HEK293 (cell line): ENCODE measurements around the gene VOPP1.

Source experiments
- GFI1B ChIP-seq: fragments of 450-650 bp; formaldehyde crosslinking; IDR thresholded peaks from 2 replicates; pipeline ENCODE4 v1.5.1; 2016; ENCODE audit warnings: missing biosample characterization, missing genetic modification characterization
- OVOL3 ChIP-seq: fragments of 450-650 bp; formaldehyde crosslinking; IDR thresholded peaks from 2 replicates; pipeline ENCODE4 v1.5.1; 2016; ENCODE audit warnings: missing biosample characterization, missing genetic modification characterization
- SCRT2 ChIP-seq: fragments of 450-650 bp; formaldehyde crosslinking; IDR thresholded peaks from 2 replicates; pipeline ENCODE4 v1.5.1; 2016; ENCODE audit warnings: missing biosample characterization, missing genetic modification characterization
- SP7 ChIP-seq: fragments of 450-650 bp; formaldehyde crosslinking; IDR thresholded peaks from 2 replicates; pipeline ENCODE4 v1.5.1; 2016; ENCODE audit warnings: missing biosample characterization, missing genetic modification characterization
- YY1 ChIP-seq: fragments of 450-650 bp; formaldehyde crosslinking; IDR thresholded peaks from 2 replicates; pipeline ENCODE4 v1.5.1; 2018; ENCODE audit warnings: missing biosample characterization, missing genetic modification characterization
- YY2 ChIP-seq: fragments of 450-650 bp; formaldehyde crosslinking; IDR thresholded peaks from 2 replicates; pipeline ENCODE4 v1.5.1; 2016; ENCODE audit warnings: missing biosample characterization, missing genetic modification characterization
- ZBTB20 ChIP-seq: fragments of 450-650 bp; formaldehyde crosslinking; IDR thresholded peaks from 2 replicates; pipeline ENCODE4 v1.5.1; 2016; ENCODE audit warnings: missing biosample characterization, missing genetic modification characterization
- ZBTB26 ChIP-seq: fragments of 450-650 bp; formaldehyde crosslinking; optimal IDR thresholded peaks from 2 replicates; pipeline ENCODE3; 2016; ENCODE audit warnings: missing biosample characterization, mild to moderate bottlenecking, missing genetic modification characterization
- ZFHX2 ChIP-seq: fragments of 450-650 bp; formaldehyde crosslinking; conservative IDR thresholded peaks from 2 replicates; pipeline ENCODE4 v1.5.1; 2016; ENCODE audit warnings: missing biosample characterization, missing genetic modification characterization
- ZFP37 ChIP-seq: fragments of 450-650 bp; formaldehyde crosslinking; IDR thresholded peaks from 2 replicates; pipeline ENCODE4 v1.5.1; 2016; ENCODE audit warnings: missing biosample characterization, missing genetic modification characterization
- ZFP41 ChIP-seq: fragments of 450-650 bp; formaldehyde crosslinking; IDR thresholded peaks from 2 replicates; pipeline ENCODE4 v1.5.1; 2016; ENCODE audit warnings: missing biosample characterization, missing genetic modification characterization, borderline replicate concordance
- ZNF169 ChIP-seq: fragments of 450-650 bp; formaldehyde crosslinking; IDR thresholded peaks from 2 replicates; pipeline ENCODE4 v1.5.1; 2016; ENCODE audit warnings: missing biosample characterization, missing genetic modification characterization
- ZNF214 ChIP-seq: fragments of 450-650 bp; formaldehyde crosslinking; IDR thresholded peaks from 2 replicates; pipeline ENCODE4 v1.5.1; 2017; ENCODE audit warnings: missing biosample characterization, mild to moderate bottlenecking, missing genetic modification characterization, borderline replicate concordance
- ZNF311 ChIP-seq: fragments of 450-650 bp; formaldehyde crosslinking; IDR thresholded peaks from 2 replicates; pipeline ENCODE4 v1.5.1; 2017; ENCODE audit warnings: missing biosample characterization, missing genetic modification characterization, borderline replicate concordance
- ZNF354C ChIP-seq: fragments of 450-650 bp; formaldehyde crosslinking; IDR thresholded peaks from 2 replicates; pipeline ENCODE4 v1.5.1; 2016; ENCODE audit warnings: missing biosample characterization, missing genetic modification characterization, low read depth, borderline replicate concordance
- ZNF362 ChIP-seq: fragments of 450-650 bp; formaldehyde crosslinking; IDR thresholded peaks from 2 replicates; pipeline ENCODE4 v1.5.1; 2016; ENCODE audit warnings: missing biosample characterization, missing genetic modification characterization
- ZNF391 ChIP-seq: fragments of 450-650 bp; formaldehyde crosslinking; IDR thresholded peaks from 2 replicates; pipeline ENCODE4 v1.5.1; 2016; ENCODE audit warnings: low read depth, missing biosample characterization, missing genetic modification characterization, borderline replicate concordance
- ZNF510 ChIP-seq: fragments of 450-650 bp; formaldehyde crosslinking; IDR thresholded peaks from 2 replicates; pipeline ENCODE4 v1.5.1; 2018; ENCODE audit warnings: mild to moderate bottlenecking, missing genetic modification characterization, missing biosample characterization; ENCODE audit not compliant: insufficient replicate concordance
- ZNF639 ChIP-seq: fragments of 450-650 bp; formaldehyde crosslinking; IDR thresholded peaks from 2 replicates; pipeline ENCODE4 v1.5.1; 2016; ENCODE audit warnings: missing biosample characterization, missing genetic modification characterization
- ZNF692 ChIP-seq: fragments of 450-650 bp; formaldehyde crosslinking; IDR thresholded peaks from 2 replicates; pipeline ENCODE4 v1.5.1; 2016; ENCODE audit warnings: missing biosample characterization, missing genetic modification characterization
- ZXDB ChIP-seq: fragments of 450-650 bp; formaldehyde crosslinking; IDR thresholded peaks from 2 replicates; pipeline ENCODE4 v1.5.1; 2016; ENCODE audit warnings: missing biosample characterization, missing genetic modification characterization
- TF ChIP-seq, protein P1 (sequence below): fragments of 450-650 bp; formaldehyde crosslinking; IDR thresholded peaks from 2 replicates; pipeline ENCODE4 v1.5.0; 2017; ENCODE audit warnings: missing biosample characterization, missing genetic modification characterization, borderline replicate concordance
- TF ChIP-seq, protein P2 (sequence below): fragments of 450-650 bp; formaldehyde crosslinking; IDR thresholded peaks from 2 replicates; pipeline ENCODE4 v1.5.1; 2017; ENCODE audit warnings: missing biosample characterization, missing genetic modification characterization
- TF ChIP-seq, protein P3 (sequence below): fragments of 450-650 bp; formaldehyde crosslinking; IDR thresholded peaks from 2 replicates; pipeline ENCODE4 v1.5.1; 2016; ENCODE audit warnings: missing biosample characterization, missing genetic modification characterization
- TF ChIP-seq, protein P4 (sequence below): fragments of 450-650 bp; formaldehyde crosslinking; IDR thresholded peaks from 2 replicates; pipeline ENCODE4 v1.5.1; 2016; ENCODE audit warnings: missing biosample characterization, missing genetic modification characterization

Gene VOPP1

DNA sequence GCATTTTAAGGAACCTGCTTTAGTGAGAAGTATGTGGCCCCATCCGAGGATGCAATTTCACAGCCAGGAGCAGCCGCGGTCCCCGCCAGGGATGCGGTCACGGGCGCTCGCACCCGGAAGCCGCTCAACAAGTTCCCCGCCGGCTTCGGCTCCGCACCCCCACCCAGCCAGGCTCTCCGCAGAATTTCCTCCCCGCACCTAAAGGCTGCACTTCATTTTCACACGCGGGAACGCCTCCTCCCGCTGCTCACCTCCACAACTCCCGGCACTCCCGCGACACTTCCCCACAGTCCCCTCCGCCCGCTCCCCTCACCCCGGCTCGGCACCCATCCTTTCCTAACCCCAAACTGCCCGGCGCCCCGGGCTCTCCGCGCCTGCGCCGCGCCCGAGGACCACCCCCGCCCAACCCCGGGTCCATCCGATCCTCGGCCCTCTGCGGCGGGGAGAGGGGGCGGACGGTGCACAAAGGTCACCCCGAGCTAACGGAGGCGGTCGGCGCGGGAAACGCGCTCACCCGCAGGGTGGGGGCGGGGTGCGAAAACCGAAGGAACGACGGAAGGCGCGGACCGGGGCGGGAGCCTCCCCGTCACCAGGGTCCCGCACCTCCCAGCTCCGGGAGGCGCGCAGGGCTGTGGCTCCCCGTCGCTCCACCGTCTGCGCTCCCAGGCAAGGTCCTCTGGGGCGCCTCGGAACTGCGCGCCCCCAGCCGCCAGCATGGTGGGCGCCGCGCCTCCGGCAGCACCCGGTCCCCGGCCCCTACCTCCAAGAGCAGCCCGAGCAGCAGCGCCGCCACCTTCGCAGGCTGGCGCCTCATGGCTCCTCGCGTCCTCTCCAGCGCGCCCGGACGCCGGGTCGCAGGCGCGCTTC lies 558 bp downstream of the VOPP1 start (continued):
- TF ChIP-seq, protein P1, sequence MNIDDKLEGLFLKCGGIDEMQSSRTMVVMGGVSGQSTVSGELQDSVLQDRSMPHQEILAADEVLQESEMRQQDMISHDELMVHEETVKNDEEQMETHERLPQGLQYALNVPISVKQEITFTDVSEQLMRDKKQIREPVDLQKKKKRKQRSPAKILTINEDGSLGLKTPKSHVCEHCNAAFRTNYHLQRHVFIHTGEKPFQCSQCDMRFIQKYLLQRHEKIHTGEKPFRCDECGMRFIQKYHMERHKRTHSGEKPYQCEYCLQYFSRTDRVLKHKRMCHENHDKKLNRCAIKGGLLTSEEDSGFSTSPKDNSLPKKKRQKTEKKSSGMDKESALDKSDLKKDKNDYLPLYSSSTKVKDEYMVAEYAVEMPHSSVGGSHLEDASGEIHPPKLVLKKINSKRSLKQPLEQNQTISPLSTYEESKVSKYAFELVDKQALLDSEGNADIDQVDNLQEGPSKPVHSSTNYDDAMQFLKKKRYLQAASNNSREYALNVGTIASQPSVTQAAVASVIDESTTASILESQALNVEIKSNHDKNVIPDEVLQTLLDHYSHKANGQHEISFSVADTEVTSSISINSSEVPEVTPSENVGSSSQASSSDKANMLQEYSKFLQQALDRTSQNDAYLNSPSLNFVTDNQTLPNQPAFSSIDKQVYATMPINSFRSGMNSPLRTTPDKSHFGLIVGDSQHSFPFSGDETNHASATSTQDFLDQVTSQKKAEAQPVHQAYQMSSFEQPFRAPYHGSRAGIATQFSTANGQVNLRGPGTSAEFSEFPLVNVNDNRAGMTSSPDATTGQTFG (tag by site-specific recombination), result no peak
- TF ChIP-seq ZNF214 (tag by site-specific recombination) (no peak), YY1 (no peak), ZNF354C (tag by site-specific recombination) (no peak), ZXDB (tag by site-specific recombination) (0 out of 2 replicates have a peak, but pooled peaks have one; percentile 16), ZNF510 (tag by site-specific recombination) (no peak), ZFP41 (tag by site-specific recombination) (no peak), ZNF362 (tag by site-specific recombination) (no peak), SP7 (tag by site-specific recombination) (peak; percentile 30; the same call in 1 of the 2 replicates), YY2 (tag by site-specific recombination) (no peak), ZNF169 (tag by site-specific recombination) (no peak), ZNF391 (no peak), ZBTB26 (tag by site-specific recombination) (peak; percentile 83), ZFP37 (tag by site-specific recombination) (0 out of 2 replicates have a peak, but pooled peaks have one; percentile 13), SCRT2 (tag by site-specific recombination) (peak; percentile 97), ZBTB20 (tag by site-specific recombination) (peak; percentile 68; the same call in 1 of the 2 replicates), OVOL3 (no peak), GFI1B (tag by site-specific recombination) (no peak), ZNF311 (no peak), ZNF639 (tag by site-specific recombination) (no peak; the same call in 1 of the 2 replicates), ZFHX2 (tag by site-specific recombination) (peak; percentile 84), ZNF692 (tag by site-specific recombination) (0 out of 2 replicates have a peak, but pooled peaks have one; percentile 25)
- TF ChIP-seq, protein P2, sequence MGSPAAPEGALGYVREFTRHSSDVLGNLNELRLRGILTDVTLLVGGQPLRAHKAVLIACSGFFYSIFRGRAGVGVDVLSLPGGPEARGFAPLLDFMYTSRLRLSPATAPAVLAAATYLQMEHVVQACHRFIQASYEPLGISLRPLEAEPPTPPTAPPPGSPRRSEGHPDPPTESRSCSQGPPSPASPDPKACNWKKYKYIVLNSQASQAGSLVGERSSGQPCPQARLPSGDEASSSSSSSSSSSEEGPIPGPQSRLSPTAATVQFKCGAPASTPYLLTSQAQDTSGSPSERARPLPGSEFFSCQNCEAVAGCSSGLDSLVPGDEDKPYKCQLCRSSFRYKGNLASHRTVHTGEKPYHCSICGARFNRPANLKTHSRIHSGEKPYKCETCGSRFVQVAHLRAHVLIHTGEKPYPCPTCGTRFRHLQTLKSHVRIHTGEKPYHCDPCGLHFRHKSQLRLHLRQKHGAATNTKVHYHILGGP (tag by site-specific recombination), result no peak
- TF ChIP-seq, protein P3, sequence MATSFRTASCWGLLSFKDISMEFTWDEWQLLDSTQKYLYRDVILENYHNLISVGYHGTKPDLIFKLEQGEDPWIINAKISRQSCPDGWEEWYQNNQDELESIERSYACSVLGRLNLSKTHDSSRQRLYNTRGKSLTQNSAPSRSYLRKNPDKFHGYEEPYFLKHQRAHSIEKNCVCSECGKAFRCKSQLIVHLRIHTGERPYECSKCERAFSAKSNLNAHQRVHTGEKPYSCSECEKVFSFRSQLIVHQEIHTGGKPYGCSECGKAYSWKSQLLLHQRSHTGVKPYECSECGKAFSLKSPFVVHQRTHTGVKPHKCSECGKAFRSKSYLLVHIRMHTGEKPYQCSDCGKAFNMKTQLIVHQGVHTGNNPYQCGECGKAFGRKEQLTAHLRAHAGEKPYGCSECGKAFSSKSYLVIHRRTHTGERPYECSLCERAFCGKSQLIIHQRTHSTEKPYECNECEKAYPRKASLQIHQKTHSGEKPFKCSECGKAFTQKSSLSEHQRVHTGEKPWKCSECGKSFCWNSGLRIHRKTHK (tag by site-specific recombination), result no peak
- TF ChIP-seq, protein P4, sequence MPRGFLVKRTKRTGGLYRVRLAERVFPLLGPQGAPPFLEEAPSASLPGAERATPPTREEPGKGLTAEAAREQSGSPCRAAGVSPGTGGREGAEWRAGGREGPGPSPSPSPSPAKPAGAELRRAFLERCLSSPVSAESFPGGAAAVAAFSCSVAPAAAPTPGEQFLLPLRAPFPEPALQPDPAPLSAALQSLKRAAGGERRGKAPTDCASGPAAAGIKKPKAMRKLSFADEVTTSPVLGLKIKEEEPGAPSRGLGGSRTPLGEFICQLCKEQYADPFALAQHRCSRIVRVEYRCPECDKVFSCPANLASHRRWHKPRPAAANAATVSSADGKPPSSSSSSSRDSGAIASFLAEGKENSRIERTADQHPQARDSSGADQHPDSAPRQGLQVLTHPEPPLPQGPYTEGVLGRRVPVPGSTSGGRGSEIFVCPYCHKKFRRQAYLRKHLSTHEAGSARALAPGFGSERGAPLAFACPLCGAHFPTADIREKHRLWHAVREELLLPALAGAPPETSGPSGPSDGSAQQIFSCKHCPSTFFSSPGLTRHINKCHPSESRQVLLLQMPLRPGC (tag by site-specific recombination), result no peak
